Vagina (tissue), 2 donors: ENCODE data around the gene NAMPT. TPM values are rescaled to one million over a fixed set of nuclear protein-coding genes. Genes with fewer than 3 reads are reported as not detected.

Experiments
- DNase-seq, 2 donors: peaks; one replicate each; pipeline ENCODE4 v3.0.0-alpha.2; 2017; ENCODE audit errors: extremely low spot score in 2 of 2
- H3K27ac ChIP-seq: fragments of 200-600 bp; sonication (generic); one replicate; pipeline ENCODE4 v1.5.1; 2019
- H3K27me3 ChIP-seq: fragments of 200-600 bp; sonication (generic); one replicate; pipeline ENCODE4 v1.5.1; 2019
- H3K36me3 ChIP-seq, 2 donors: fragments of 200-600 bp; sonication (generic); one replicate each; pipeline ENCODE4 v1.5.1; 2017 to 2019
- H3K4me1 ChIP-seq: fragments of 200-600 bp; sonication (generic); one replicate; pipeline ENCODE4 v1.5.1; 2019
- H3K4me3 ChIP-seq, 2 donors: fragments of 200-600 bp; sonication (generic); 1 replicate in 1 of 2; 2 replicates in 1 of 2; pipeline ENCODE4 v1.5.1; 2016 to 2019
- H3K9me3 ChIP-seq: fragments of 200-600 bp; sonication (generic); one replicate; pipeline ENCODE4 v1.5.1; 2019
- CTCF ChIP-seq, 3 experiments: fragments of 450-650 bp in 2 of 3; fragments of 200-600 bp in 1 of 3; sonication (generic) in 1 of 3; IDR thresholded peaks; one replicate each; pipeline ENCODE4 v1.5.1; 2017 to 2019; ENCODE audit warnings: antibody characterized with exemption in 3 of 3, mild to moderate bottlenecking in 2 of 3, moderate library complexity in 2 of 3
- POLR2A ChIP-seq, 2 donors: fragments of 450-650 bp; IDR thresholded peaks; one replicate each; pipeline ENCODE4 v1.6.1; 2017; ENCODE audit warnings: antibody characterized with exemption in 2 of 2, mild to moderate bottlenecking in 2 of 2, moderate library complexity in 2 of 2
- POLR2AphosphoS5 ChIP-seq, 2 donors: sonication (generic); formaldehyde crosslinking; IDR thresholded peaks; one replicate each; pipeline ENCODE4 v1.9.0; 2017; ENCODE audit warnings: antibody characterized with exemption in 2 of 2, mild to moderate bottlenecking in 2 of 2, low read depth in 1 of 2; ENCODE audit not compliant: insufficient read depth in 1 of 2
- intact Hi-C: fragments of 100-400 bp; cut with DNase I; formaldehyde crosslinking; loops from one replicate; pipeline ENCODE4 v1.15.1; 2023
- small RNA-seq: library from RNA; depleted of rRNA; stranded (forward); fragments of <200 nt; gene quantifications from one replicate; pipeline ENCODE3, GENCODE V24; 2016
- total RNA-seq: library from RNA; depleted of rRNA; stranded (reverse); fragments of >200 nt; gene quantifications from one replicate; pipeline ENCODE4 v1.2.3, GENCODE V29; 2016

The NAMPT gene
- total RNA-seq, 1 donor from 2014 or later, result 400 TPM

- no peak for DNase-seq
- no peaks in the 10 kb centered on the region for H3K27me3 ChIP-seq
- peaks cover 5% of the 10 kb centered on the region for H3K4me1 ChIP-seq
- no peak overlapping the region for H3K27ac ChIP-seq
- TF ChIP-seq POLR2A (IDR thresholded peaks at IDR 0.05) (no peak), CTCF (IDR thresholded peaks at IDR 0.05) (no peak), POLR2AphosphoS5 (IDR thresholded peaks at IDR 0.05; ENCODE audit: insufficient read depth in 1 of 2, low read depth in 1 of 2) (no peak)
- H3K9me3 ChIP-seq, result no peaks in the 10 kb centered on the region
- no peaks in the 10 kb centered on the region for H3K36me3 ChIP-seq
- intact Hi-C loops, result no loop called here
- H3K4me3 ChIP-seq, result no peak overlapping the region
Observed at GRCh38 chr7:106201164-106201563, 83.6 kb downstream of the NAMPT start.

- Histone ChIP-seq H3K27ac (peak overlapping the region; percentile 3), H3K9me3 (no peaks in the 10 kb centered on the region), H3K4me1 (peaks cover 5% of the 10 kb centered on the region), H3K4me3 (no peak overlapping the region), H3K36me3 (no peaks in the 10 kb centered on the region), H3K27me3 (no peaks in the 10 kb centered on the region)
- TF ChIP-seq POLR2A (IDR thresholded peaks at IDR 0.05), result no peak
- TF ChIP-seq CTCF (IDR thresholded peaks at IDR 0.05), result no peak
- intact Hi-C loops, result no loop called here
- DNase-seq, result no peak
Observed at GRCh38 chr7:106199813-106200364, 84.9 kb downstream of the NAMPT start.

GRCh38 chr7:106199024-106199423 is 85.8 kb downstream of the NAMPT start:
- DNase-seq, result no peak
- Histone ChIP-seq H3K9me3 (no peaks in the 10 kb centered on the region), H3K36me3 (no peaks in the 10 kb centered on the region), H3K27me3 (no peaks in the 10 kb centered on the region), H3K27ac (no peak overlapping the region), H3K4me1 (peaks cover 5% of the 10 kb centered on the region), H3K4me3 (no peak overlapping the region)
- intact Hi-C loops, result no loop called here
- TF ChIP-seq CTCF (IDR thresholded peaks at IDR 0.05) (no peak), POLR2AphosphoS5 (IDR thresholded peaks at IDR 0.05; ENCODE audit: insufficient read depth in 1 of 2, low read depth in 1 of 2) (no peak), POLR2A (IDR thresholded peaks at IDR 0.05) (no peak)

Small RNAs within 50 kb of the gene (small RNA-seq; reads per million reads assigned to genes)
- gene RNU6-392P, result not detected

Other genes starting within 250 kb of the NAMPT start
- 76.9 TPM for gene SYPL1, start 172.7 kb downstream of the NAMPT start, total RNA-seq